SU-DHL-6 (cell line): ENCODE measurements around the gene CACNA1G.

Experiments
- CTCF ChIP-seq: fragments of 200-600 bp; sonication (generic); IDR thresholded peaks from one replicate; pipeline ENCODE4 v1.5.1; 2017; ENCODE audit warnings: antibody characterized with exemption, mild to moderate bottlenecking, low read length, moderate library complexity; ENCODE audit not compliant: insufficient read depth, poor library complexity, severe bottlenecking
- EZH2phosphoT487 ChIP-seq: fragments of 200-600 bp; sonication (generic), shearing (Covaris generic); conservative IDR thresholded peaks from 2 replicates; pipeline ENCODE4 v1.6.1; 2018; ENCODE audit warnings: mild to moderate bottlenecking, antibody characterized with exemption, low read length, moderate library complexity, mixed read lengths

DNA sequence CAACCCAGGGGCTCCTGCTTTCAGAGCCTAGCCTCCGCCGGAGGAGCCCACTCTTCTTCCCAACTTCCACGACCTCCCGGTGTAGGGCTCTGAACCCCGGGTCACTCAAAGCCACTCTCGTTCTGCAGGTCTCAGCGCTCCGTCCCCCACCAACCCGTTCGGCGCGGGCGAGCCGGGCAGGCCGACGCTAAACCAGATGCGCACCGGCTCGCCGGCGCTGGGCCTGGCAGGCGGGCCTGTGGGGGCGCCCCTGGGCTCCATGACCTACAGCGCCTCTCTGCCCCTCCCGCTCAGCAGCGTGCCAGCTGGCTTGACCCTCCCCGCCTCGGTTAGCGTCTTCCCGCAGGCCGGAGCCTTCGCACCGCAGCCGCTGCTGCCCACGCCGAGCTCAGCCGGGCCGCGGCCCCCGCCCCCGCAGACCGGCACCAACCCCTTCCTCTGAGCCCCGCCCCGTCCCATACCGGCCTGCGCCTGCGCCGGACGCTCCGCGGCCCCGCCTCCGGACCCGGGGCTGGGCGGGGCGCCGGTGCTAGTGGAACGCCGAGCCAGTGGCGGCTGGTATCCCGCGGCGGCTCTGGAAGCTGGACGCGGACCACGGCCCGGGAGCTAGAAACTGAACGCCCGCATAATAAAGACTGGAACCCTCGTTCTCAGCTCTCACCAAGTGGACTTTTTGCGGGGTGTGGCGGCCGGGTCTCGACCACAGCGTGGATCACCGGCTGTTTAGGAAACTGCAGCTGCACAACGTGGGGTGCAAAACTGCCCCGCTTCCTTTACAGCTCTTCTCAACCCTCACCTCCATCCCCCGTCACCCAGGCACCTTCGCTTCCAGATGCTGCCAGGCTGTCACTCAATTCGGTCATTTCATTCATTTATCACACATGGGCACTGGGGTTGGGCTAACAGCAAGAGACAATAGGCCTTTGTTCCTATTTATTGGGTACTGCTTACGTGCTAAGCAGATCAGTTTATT, 18.5 kb upstream of the CACNA1G start:
- TF ChIP-seq CTCF (peak; percentile 23), EZH2phosphoT487 (no peak)
